ENCODE measurements around the gene NME9.
"Not testable (repeated sequence)": the region's sequence is repeated elsewhere in the genome, so short reads cannot be mapped to it uniquely, and the experiment has no call there.

- TF ChIP-seq POLR2AphosphoS5 (IDR thresholded peaks at IDR 0.05; ENCODE audit: low read depth, low read length); POLR2A (IDR thresholded peaks at IDR 0.05; ENCODE audit: low read depth, low read length); SPI1 (IDR thresholded peaks at IDR 0.05; ENCODE audit: low read depth, low read length); TAF1 (IDR thresholded peaks at IDR 0.05; ENCODE audit: low read depth, low read length); PAX5 (IDR thresholded peaks at IDR 0.05; ENCODE audit: insufficient read depth, low read length, severe bottlenecking); POU2F2 (IDR thresholded peaks at IDR 0.05; ENCODE audit: low read depth, low read length): not testable (repeated sequence)
Observed at GRCh38 chr3:138377212-138377611, 47.6 kb upstream of the NME9 start.
